ENCODE results near the gene SEMA6B.
A peak's percentile ranks its signal among the peaks of the same experiment; 100 is the strongest.

Gene SEMA6B

GRCh38 chr19:4559569-4559968 is at the start of gene SEMA6B:
Gene SEMA6B (minus strand): TSS chr19:4559684. CDS start chr19:4558457, 1,227 bp downstream.
- H3K4me1 ChIP-seq (ENCODE audit: control insufficient read depth, low read length) = no peaks in the 10 kb centered on the region
- H4K20me1 ChIP-seq (ENCODE audit: control insufficient read depth, insufficient read depth, low read depth, low read length) = no peaks in the 10 kb centered on the region
- H3K9me2 ChIP-seq (replicated peaks; ENCODE audit: control insufficient read depth, low read length) = no peaks in the 10 kb centered on the region
- no peaks in the 10 kb centered on the region for H3K79me2 ChIP-seq (ENCODE audit: control insufficient read depth, low read length)
- H3K4me3 ChIP-seq (ENCODE audit: low read length) = no peak within 1 kb of the TSS
- H3K36me3 ChIP-seq (ENCODE audit: control insufficient read depth, low read length) = no peaks in the 10 kb centered on the region
- H3K4me2 ChIP-seq (ENCODE audit: low read length) = no peak within 1 kb of the TSS
- H3K27me3 ChIP-seq (ENCODE audit: control insufficient read depth, low read length) = no peaks in the 10 kb centered on the region
- H3K9me3 ChIP-seq (ENCODE audit: control insufficient read depth, insufficient read depth, low read length) = no peaks in the 10 kb centered on the region
- no peak for TF ChIP-seq EZH2phosphoT487 (IDR thresholded peaks at IDR 0.05; ENCODE audit: borderline replicate concordance, low read length)
- no peak for TF ChIP-seq CTCF (IDR thresholded peaks at IDR 0.05; ENCODE audit: low read depth, low read length, poor library complexity, severe bottlenecking)
- H3F3A ChIP-seq (ENCODE audit: control insufficient read depth, insufficient read depth) = 0 out of 2 replicates have a peak, but pooled peaks cover 3% of the 10 kb centered on the region
- no peak within 1 kb of the TSS for H3K27ac ChIP-seq (ENCODE audit: low read depth, low read length)

GRCh38 chr19:4606921-4607678 is 47.6 kb upstream of the SEMA6B start:
- Histone ChIP-seq H3K4me1 (ENCODE audit: control insufficient read depth, low read length) (peaks cover 9% of the 10 kb centered on the region), H3K27me3 (ENCODE audit: control insufficient read depth, low read length) (peaks cover 10% of the 10 kb centered on the region), H3K36me3 (ENCODE audit: control insufficient read depth, low read length) (no peaks in the 10 kb centered on the region), H4K20me1 (ENCODE audit: control insufficient read depth, insufficient read depth, low read depth, low read length) (no peaks in the 10 kb centered on the region), H3F3A (ENCODE audit: control insufficient read depth, insufficient read depth) (no peaks in the 10 kb centered on the region), H3K9me3 (ENCODE audit: control insufficient read depth, insufficient read depth, low read length) (no peaks in the 10 kb centered on the region), H3K27ac (ENCODE audit: low read depth, low read length) (no peak overlapping the region), H3K4me2 (ENCODE audit: low read length) (no peak overlapping the region), H3K79me2 (ENCODE audit: control insufficient read depth, low read length) (no peaks in the 10 kb centered on the region), H3K4me3 (ENCODE audit: low read length) (no peak overlapping the region), H3K9me2 (replicated peaks; ENCODE audit: control insufficient read depth, low read length) (no peaks in the 10 kb centered on the region; the same call in 1 of the 2 replicates)
- TF ChIP-seq EZH2phosphoT487 (IDR thresholded peaks at IDR 0.05; ENCODE audit: borderline replicate concordance, low read length) (no peak), CTCF (IDR thresholded peaks at IDR 0.05; ENCODE audit: low read depth, low read length, poor library complexity, severe bottlenecking) (peak; percentile 13)

- Histone ChIP-seq H3F3A (ENCODE audit: control insufficient read depth, insufficient read depth) (no peaks in the 10 kb centered on the region), H3K27ac (ENCODE audit: low read depth, low read length) (no peak overlapping the region), H3K36me3 (ENCODE audit: control insufficient read depth, low read length) (no peaks in the 10 kb centered on the region), H4K20me1 (ENCODE audit: control insufficient read depth, insufficient read depth, low read depth, low read length) (no peaks in the 10 kb centered on the region), H3K27me3 (ENCODE audit: control insufficient read depth, low read length) (peaks cover 9% of the 10 kb centered on the region), H3K4me2 (ENCODE audit: low read length) (no peak overlapping the region), H3K4me1 (ENCODE audit: control insufficient read depth, low read length) (peaks cover 9% of the 10 kb centered on the region), H3K4me3 (ENCODE audit: low read length) (no peak overlapping the region), H3K9me2 (replicated peaks; ENCODE audit: control insufficient read depth, low read length) (no peaks in the 10 kb centered on the region; the same call in 1 of the 2 replicates), H3K9me3 (ENCODE audit: control insufficient read depth, insufficient read depth, low read length) (no peaks in the 10 kb centered on the region), H3K79me2 (ENCODE audit: control insufficient read depth, low read length) (no peaks in the 10 kb centered on the region)
- TF ChIP-seq CTCF (IDR thresholded peaks at IDR 0.05; ENCODE audit: low read depth, low read length, poor library complexity, severe bottlenecking) (no peak), EZH2phosphoT487 (IDR thresholded peaks at IDR 0.05; ENCODE audit: borderline replicate concordance, low read length) (no peak)
Measured at GRCh38 chr19:4606181-4606580, 46.7 kb upstream of the SEMA6B start.

Measured in DOHH2 (cell line).